GM21528 (cell line): ENCODE results near the gene COX17.

Experiments used
- ATAC-seq: cut with Tn5 transposase; IDR thresholded peaks from one replicate; pipeline ENCODE4 v1.9.1; 2021; ENCODE audit warnings: mild to moderate bottlenecking, moderate library complexity; ENCODE audit not compliant: unreplicated experiment, low FRiP score

COX17 gene

GRCh38 chr3:119675188-119675874, 1.9 kb downstream of the COX17 start:
- ATAC-seq, result no peak

GRCh38 chr3:119673875-119674274, 3.3 kb downstream of the COX17 start:
- ATAC-seq, result no peak

- ATAC-seq, result no peak
Observed at GRCh38 chr3:119672776-119673175, 4.4 kb downstream of the COX17 start.

GRCh38 chr3:119669906-119670570, 7.2 kb downstream of the COX17 start:
- ATAC-seq, result no peak

GRCh38 chr3:119665954-119666559, 11.1 kb downstream of the COX17 start:
- no peak for ATAC-seq

GRCh38 chr3:119664850-119665379, 12.3 kb downstream of the COX17 start:
- ATAC-seq, result no peak

- no peak for ATAC-seq
Observed at GRCh38 chr3:119664370-119664769, 12.8 kb downstream of the COX17 start.

- ATAC-seq, result no peak
Observed at GRCh38 chr3:119663885-119664284, 13.3 kb downstream of the COX17 start.

GRCh38 chr3:119662604-119663373, 14.4 kb downstream of the COX17 start:
- ATAC-seq, result no peak

GRCh38 chr3:119660474-119661440, 16.4 kb downstream of the COX17 start, which contains the start of gene POPDC2:
Gene POPDC2 (minus strand): TSS chr3:119660589. CDS start chr3:119660423, 166 bp downstream.
- ATAC-seq, result no peak

- no peak for ATAC-seq
Observed at GRCh38 chr3:119659606-119660291, 17.5 kb downstream of the COX17 start.

- ATAC-seq, result no peak
Observed at GRCh38 chr3:119658994-119659393, 18.2 kb downstream of the COX17 start.

GRCh38 chr3:119657887-119658702, 19.1 kb downstream of the COX17 start:
- ATAC-seq, result peak; percentile 56

GRCh38 chr3:119653876-119654275, 23.3 kb downstream of the COX17 start:
- no peak for ATAC-seq

GRCh38 chr3:119652306-119653033, 24.7 kb downstream of the COX17 start:
- ATAC-seq, result no peak

GRCh38 chr3:119649761-119650160, 27.4 kb downstream of the COX17 start:
- no peak for ATAC-seq

- ATAC-seq, result no peak
Observed at GRCh38 chr3:119647843-119648575, 29.2 kb downstream of the COX17 start.
